Thyroid gland (tissue), 4 donors: ENCODE measurements around the gene RRP8.

Source experiments
- CTCF ChIP-seq, 6 experiments: fragments of 200-600 bp in 3 of 6; fragments of 450-650 bp in 3 of 6; sonication (generic) in 3 of 6; IDR thresholded peaks; one replicate each; pipeline ENCODE4 v1.5.1; 2016 to 2019; ENCODE audit warnings: antibody characterized with exemption in 6 of 6, mild to moderate bottlenecking in 2 of 6, inconsistent platforms in 1 of 6, moderate library complexity in 1 of 6
- POLR2A ChIP-seq, 2 donors: fragments of 450-650 bp; IDR thresholded peaks; one replicate each; pipeline ENCODE4 v1.6.1; 2017; ENCODE audit warnings: antibody characterized with exemption in 2 of 2, mild to moderate bottlenecking in 2 of 2, moderate library complexity in 1 of 2

- TF ChIP-seq CTCF (IDR thresholded peaks at IDR 0.05): no peak
- TF ChIP-seq POLR2A (IDR thresholded peaks at IDR 0.05): no peak
These were observed 1.1 kb downstream of the RRP8 start for GRCh38 chr11:6602096-6602940.
